Measurements from ENCODE around the gene ERC2. TPM values are rescaled to one million over a fixed set of nuclear protein-coding genes. Genes with fewer than 3 reads are reported as not detected.

The ERC2 gene
- total RNA-seq, 1 donor: 0.36 TPM

DNA sequence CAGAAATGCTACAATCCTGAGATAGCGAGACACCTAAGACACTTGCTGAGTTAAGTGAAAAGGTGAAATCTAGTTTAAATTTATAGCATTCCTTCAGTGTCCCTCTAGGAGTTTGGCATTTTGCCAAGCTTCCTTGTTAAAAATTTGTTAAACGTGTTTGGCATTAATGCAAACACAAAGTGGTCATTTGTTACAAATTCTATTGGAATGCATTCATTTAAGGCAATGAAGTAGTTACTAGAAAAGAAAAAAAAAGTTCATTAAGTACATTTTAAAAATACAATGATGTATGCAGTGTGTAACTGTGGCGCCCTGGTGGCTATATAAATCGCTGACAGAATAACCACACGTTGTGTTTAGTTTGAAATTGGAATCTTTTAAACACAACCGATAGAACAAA, 949.8 kb downstream of the ERC2 start:
- TF ChIP-seq, protein P1, sequence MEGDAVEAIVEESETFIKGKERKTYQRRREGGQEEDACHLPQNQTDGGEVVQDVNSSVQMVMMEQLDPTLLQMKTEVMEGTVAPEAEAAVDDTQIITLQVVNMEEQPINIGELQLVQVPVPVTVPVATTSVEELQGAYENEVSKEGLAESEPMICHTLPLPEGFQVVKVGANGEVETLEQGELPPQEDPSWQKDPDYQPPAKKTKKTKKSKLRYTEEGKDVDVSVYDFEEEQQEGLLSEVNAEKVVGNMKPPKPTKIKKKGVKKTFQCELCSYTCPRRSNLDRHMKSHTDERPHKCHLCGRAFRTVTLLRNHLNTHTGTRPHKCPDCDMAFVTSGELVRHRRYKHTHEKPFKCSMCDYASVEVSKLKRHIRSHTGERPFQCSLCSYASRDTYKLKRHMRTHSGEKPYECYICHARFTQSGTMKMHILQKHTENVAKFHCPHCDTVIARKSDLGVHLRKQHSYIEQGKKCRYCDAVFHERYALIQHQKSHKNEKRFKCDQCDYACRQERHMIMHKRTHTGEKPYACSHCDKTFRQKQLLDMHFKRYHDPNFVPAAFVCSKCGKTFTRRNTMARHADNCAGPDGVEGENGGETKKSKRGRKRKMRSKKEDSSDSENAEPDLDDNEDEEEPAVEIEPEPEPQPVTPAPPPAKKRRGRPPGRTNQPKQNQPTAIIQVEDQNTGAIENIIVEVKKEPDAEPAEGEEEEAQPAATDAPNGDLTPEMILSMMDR (IDR thresholded peaks at IDR 0.05; ENCODE audit: extremely low read depth, low read depth, low read length): no peak
- Histone ChIP-seq H3K27me3 (ENCODE audit: insufficient read depth, low read length) (no peaks in the 10 kb centered on the region), H3K36me3 (ENCODE audit: insufficient read depth, low read length) (no peaks in the 10 kb centered on the region), H2AFZ (ENCODE audit: low read length) (no peak overlapping the region), H3K4me2 (ENCODE audit: insufficient read depth, low read length) (no peak overlapping the region), H3K4me1 (ENCODE audit: insufficient read depth, low read length) (peaks cover 20% of the 10 kb centered on the region), H3K79me2 (ENCODE audit: insufficient read depth, low read length) (no peaks in the 10 kb centered on the region), H3K27ac (ENCODE audit: low read depth, low read length) (no peak overlapping the region), H3K4me3 (ENCODE audit: insufficient read depth, low read length) (no peak overlapping the region), H4K20me1 (ENCODE audit: insufficient read depth, low read length) (no peaks in the 10 kb centered on the region), H3K9me3 (ENCODE audit: low read depth, low read length) (no peaks in the 10 kb centered on the region)
- DNase-seq (ENCODE audit: insufficient read length, low spot score, missing footprints): no peak

GRCh38 chr3:55516392-55517030, 951.8 kb downstream of the ERC2 start:
- H3K4me2 ChIP-seq (ENCODE audit: insufficient read depth, low read length): no peak overlapping the region
- no peak overlapping the region for H2AFZ ChIP-seq (ENCODE audit: low read length)
- TF ChIP-seq, protein P1 (IDR thresholded peaks at IDR 0.05; ENCODE audit: extremely low read depth, low read depth, low read length): no peak
- H3K27me3 ChIP-seq (ENCODE audit: insufficient read depth, low read length): no peaks in the 10 kb centered on the region
- no peak overlapping the region for H3K4me3 ChIP-seq (ENCODE audit: insufficient read depth, low read length)
- no peaks in the 10 kb centered on the region for H3K9me3 ChIP-seq (ENCODE audit: low read depth, low read length)
- peaks cover 33% of the 10 kb centered on the region for H3K4me1 ChIP-seq (ENCODE audit: insufficient read depth, low read length)
- H3K79me2 ChIP-seq (ENCODE audit: insufficient read depth, low read length): no peaks in the 10 kb centered on the region
- H4K20me1 ChIP-seq (ENCODE audit: insufficient read depth, low read length): no peaks in the 10 kb centered on the region
- H3K36me3 ChIP-seq (ENCODE audit: insufficient read depth, low read length): no peaks in the 10 kb centered on the region
- DNase-seq (ENCODE audit: insufficient read length, low spot score, missing footprints): no peak
- H3K27ac ChIP-seq (ENCODE audit: low read depth, low read length): no peak overlapping the region

DNA sequence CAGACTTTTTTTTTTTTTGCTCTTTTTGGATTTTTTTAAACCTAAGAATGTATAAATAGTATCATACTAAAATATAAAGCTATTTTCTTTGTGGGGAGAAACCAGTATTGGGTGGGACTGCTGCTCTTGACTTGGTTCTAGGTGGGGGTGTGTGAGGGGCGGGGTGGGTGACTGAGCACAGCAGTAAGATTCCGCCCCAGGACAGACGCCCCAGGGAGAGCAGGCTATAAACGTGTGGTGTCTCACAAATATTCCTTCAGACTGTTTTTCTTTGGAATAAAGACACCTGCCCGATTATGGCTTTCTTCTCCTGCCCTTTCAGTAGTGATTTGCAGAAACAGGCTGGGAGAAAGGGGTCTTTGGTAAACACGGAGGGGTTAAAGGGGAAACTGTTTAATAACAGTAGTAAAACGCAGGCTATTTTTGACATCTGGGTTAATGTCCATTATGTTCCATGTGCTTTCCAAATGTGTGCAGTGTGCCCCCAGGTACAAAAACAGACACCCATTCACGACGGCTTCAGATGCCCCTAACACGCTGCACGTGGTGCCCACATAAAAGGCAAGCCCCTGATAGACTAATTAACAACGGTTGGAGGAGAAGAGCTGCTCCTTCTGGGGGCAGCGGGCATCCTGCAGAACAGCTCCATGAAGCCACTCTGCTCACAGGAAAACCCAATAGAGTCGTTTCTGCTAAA, 952.6 kb downstream of the ERC2 start:
- no peaks in the 10 kb centered on the region for H3K9me3 ChIP-seq (ENCODE audit: low read depth, low read length)
- no peaks in the 10 kb centered on the region for H3K79me2 ChIP-seq (ENCODE audit: insufficient read depth, low read length)

GRCh38 chr3:55514962-55515361, 953.3 kb downstream of the ERC2 start:
- H3K27ac ChIP-seq (ENCODE audit: low read depth, low read length): no peak overlapping the region
- H3K79me2 ChIP-seq (ENCODE audit: insufficient read depth, low read length): no peaks in the 10 kb centered on the region
- no peak overlapping the region for H3K4me3 ChIP-seq (ENCODE audit: insufficient read depth, low read length)
- H3K9me3 ChIP-seq (ENCODE audit: low read depth, low read length): no peaks in the 10 kb centered on the region
- no peaks in the 10 kb centered on the region for H3K27me3 ChIP-seq (ENCODE audit: insufficient read depth, low read length)
- peaks cover 30% of the 10 kb centered on the region for H3K4me1 ChIP-seq (ENCODE audit: insufficient read depth, low read length)
- H2AFZ ChIP-seq (ENCODE audit: low read length): no peak overlapping the region
- DNase-seq (ENCODE audit: insufficient read length, low spot score, missing footprints): no peak
- H4K20me1 ChIP-seq (ENCODE audit: insufficient read depth, low read length): no peaks in the 10 kb centered on the region
- no peak overlapping the region for H3K4me2 ChIP-seq (ENCODE audit: insufficient read depth, low read length)
- H3K36me3 ChIP-seq (ENCODE audit: insufficient read depth, low read length): no peaks in the 10 kb centered on the region
- TF ChIP-seq, protein P1 (IDR thresholded peaks at IDR 0.05; ENCODE audit: extremely low read depth, low read depth, low read length): no peak

More for the DNA sequence above, 952.6 kb downstream of the ERC2 start:
- peaks cover 30% of the 10 kb centered on the region for H3K4me1 ChIP-seq (ENCODE audit: insufficient read depth, low read length)
- H3K4me3 ChIP-seq (ENCODE audit: insufficient read depth, low read length): no peak overlapping the region
- no peak overlapping the region for H3K4me2 ChIP-seq (ENCODE audit: insufficient read depth, low read length)
- no peaks in the 10 kb centered on the region for H3K27me3 ChIP-seq (ENCODE audit: insufficient read depth, low read length)
- H4K20me1 ChIP-seq (ENCODE audit: insufficient read depth, low read length): no peaks in the 10 kb centered on the region
- H3K27ac ChIP-seq (ENCODE audit: low read depth, low read length): no peak overlapping the region
- TF ChIP-seq, protein P1 (IDR thresholded peaks at IDR 0.05; ENCODE audit: extremely low read depth, low read depth, low read length): no peak
- no peak overlapping the region for H2AFZ ChIP-seq (ENCODE audit: low read length)
- H3K36me3 ChIP-seq (ENCODE audit: insufficient read depth, low read length): no peaks in the 10 kb centered on the region
- no peak for DNase-seq (ENCODE audit: insufficient read length, low spot score, missing footprints)

Data from osteoblast (primary cell).